Measurements from ENCODE around the gene PCARE. TPM values are rescaled to one million over a fixed set of nuclear protein-coding genes. Genes with fewer than 3 reads are reported as not detected.
A peak's percentile ranks its signal among the peaks of the same experiment; 100 is the strongest.

Gene PCARE
- total and polyA plus RNA-seq, 2 of the 8 experiments (the other 6 are each of a cell fraction or from before 2014, with no cell fraction given) = not detected

- H3K18ac ChIP-seq (ENCODE audit: extremely low read depth, low read length) = no peak overlapping the region
- no peaks in the 10 kb centered on the region for H3K79me1 ChIP-seq (ENCODE audit: low read depth, low read length)
Observed at GRCh38 chr2:29080886-29081743, 6.8 kb upstream of the PCARE start.

More at GRCh38 chr2:29080886-29081743, 6.8 kb upstream of the PCARE start:
- no peak overlapping the region for H3K14ac ChIP-seq (ENCODE audit: insufficient read length)
- no peak overlapping the region for H3K4ac ChIP-seq (replicated peaks; ENCODE audit: insufficient read length, low read depth, low read length)
- no peak overlapping the region for H2BK12ac ChIP-seq (ENCODE audit: low read depth, low read length)
- H3K27ac ChIP-seq (ENCODE audit: low read depth, low read length) = no peak overlapping the region
- H3K79me2 ChIP-seq (ENCODE audit: control insufficient read depth in 1 of 2, insufficient read depth in 2 of 2, low read length in 2 of 2) = no peaks in the 10 kb centered on the region
- H2BK15ac ChIP-seq (ENCODE audit: low read length) = no peak overlapping the region
- peak in 1 of 2 experiments; percentile 4 for DNase-seq (ENCODE audit: low read depth in 1 of 2, low spot score in 2 of 2)
- no peak overlapping the region for H3K4me3 ChIP-seq (ENCODE audit: extremely low read depth in 1 of 4, insufficient read depth in 2 of 4, low read depth in 3 of 4, low read length in 4 of 4)
- H4K8ac ChIP-seq (ENCODE audit: extremely low read depth, insufficient read depth, low read length) = no peak overlapping the region; the same call in 1 of the 2 replicates
- H3K23ac ChIP-seq (ENCODE audit: insufficient read length) = no peak overlapping the region
- no peak overlapping the region for H4K91ac ChIP-seq (replicated peaks; ENCODE audit: insufficient read length, low read length)
- H4K5ac ChIP-seq (ENCODE audit: insufficient read length, low read depth, low read length) = no peak overlapping the region
- WGBS, 2 experiments (ENCODE audit: extremely low coverage in 1 of 2, insufficient coverage in 1 of 2, insufficient read length in 1 of 2, insufficient replicate concordance in 2 of 2, low coverage in 1 of 2, low lambda C conversion rate in 2 of 2, missing lambda C conversion rate in 1 of 2) = 88% methylated on average over 12 of the region's 12 CpGs; no CpG with 5 or more reads in 1 of the 2 experiments
- H3K56ac ChIP-seq (replicated peaks; ENCODE audit: insufficient read length, low read depth, low read length) = no peak overlapping the region
- POLR2A ChIA-PET (ENCODE audit: partially characterized antibody) = interaction anchor here (0.6 kb wide), 1 partner anchor 39 kb away, joined by 3 read pairs; no protein-coding TSS in a partner anchor
- H2AK5ac ChIP-seq (ENCODE audit: low read depth, low read length) = no peak overlapping the region
- H3K4me1 ChIP-seq (replicated peaks in 1 of 4; ENCODE audit: control insufficient read depth in 3 of 4, insufficient read depth in 4 of 4, low read length in 3 of 4) = no peaks in the 10 kb centered on the region
- no peak overlapping the region for H2BK5ac ChIP-seq (ENCODE audit: low read depth, low read length)
- no peaks in the 10 kb centered on the region for H3K27me3 ChIP-seq (replicated peaks in 1 of 4; ENCODE audit: control insufficient read depth in 3 of 4, extremely low read depth in 1 of 4, insufficient read depth in 3 of 4, low read length in 3 of 4)
- H2BK20ac ChIP-seq (ENCODE audit: low read length) = no peak overlapping the region
- no peaks in the 10 kb centered on the region for H3K9me3 ChIP-seq (ENCODE audit: insufficient read depth in 2 of 2, low read depth in 1 of 2, low read length in 1 of 2)
- no peak overlapping the region for H2AFZ ChIP-seq (ENCODE audit: low read length)
- no peaks in the 10 kb centered on the region for H3K36me3 ChIP-seq (ENCODE audit: control insufficient read depth in 2 of 4, insufficient read depth in 4 of 4, low read length in 3 of 4)
- no peak overlapping the region for H3K4me2 ChIP-seq (ENCODE audit: insufficient read depth in 1 of 2, low read depth in 2 of 2, low read length in 2 of 2)
- H3K23me2 ChIP-seq (ENCODE audit: low read depth, low read length) = no peaks in the 10 kb centered on the region
- no peak overlapping the region for H2BK120ac ChIP-seq (replicated peaks; ENCODE audit: low read depth, low read length)
- TF ChIP-seq RAD21 (IDR thresholded peaks at IDR 0.05 in 1 of 2, conservative IDR thresholded peaks at IDR 0.05 in 1 of 2; ENCODE audit: low read depth in 2 of 2, low read length in 2 of 2) = no peak
- TF ChIP-seq, protein P1, sequence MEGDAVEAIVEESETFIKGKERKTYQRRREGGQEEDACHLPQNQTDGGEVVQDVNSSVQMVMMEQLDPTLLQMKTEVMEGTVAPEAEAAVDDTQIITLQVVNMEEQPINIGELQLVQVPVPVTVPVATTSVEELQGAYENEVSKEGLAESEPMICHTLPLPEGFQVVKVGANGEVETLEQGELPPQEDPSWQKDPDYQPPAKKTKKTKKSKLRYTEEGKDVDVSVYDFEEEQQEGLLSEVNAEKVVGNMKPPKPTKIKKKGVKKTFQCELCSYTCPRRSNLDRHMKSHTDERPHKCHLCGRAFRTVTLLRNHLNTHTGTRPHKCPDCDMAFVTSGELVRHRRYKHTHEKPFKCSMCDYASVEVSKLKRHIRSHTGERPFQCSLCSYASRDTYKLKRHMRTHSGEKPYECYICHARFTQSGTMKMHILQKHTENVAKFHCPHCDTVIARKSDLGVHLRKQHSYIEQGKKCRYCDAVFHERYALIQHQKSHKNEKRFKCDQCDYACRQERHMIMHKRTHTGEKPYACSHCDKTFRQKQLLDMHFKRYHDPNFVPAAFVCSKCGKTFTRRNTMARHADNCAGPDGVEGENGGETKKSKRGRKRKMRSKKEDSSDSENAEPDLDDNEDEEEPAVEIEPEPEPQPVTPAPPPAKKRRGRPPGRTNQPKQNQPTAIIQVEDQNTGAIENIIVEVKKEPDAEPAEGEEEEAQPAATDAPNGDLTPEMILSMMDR (IDR thresholded peaks at IDR 0.05; ENCODE audit: control extremely low read depth in 1 of 3, insufficient read depth in 1 of 3, low read depth in 1 of 3, low read length in 3 of 3) = peak in 1 of 3 experiments; percentile 4; a peak in 1 of 4 replicates
- FAIRE-seq = no peak
- H3K9ac ChIP-seq (replicated peaks in 1 of 4; ENCODE audit: extremely low read depth in 1 of 4, low read depth in 3 of 4, low read length in 3 of 4) = no peak overlapping the region
- CTCF ChIA-PET (ENCODE audit: partially characterized antibody) = interaction anchor here (1.5 kb wide), 1 partner anchor 24 kb away, joined by 4 read pairs; no protein-coding TSS in a partner anchor
- H4K20me1 ChIP-seq (replicated peaks in 1 of 2; ENCODE audit: control insufficient read depth in 1 of 2, insufficient read depth in 2 of 2, low read length in 2 of 2) = no peaks in the 10 kb centered on the region

Data from H1 (cell line).